Regular cardiac myocyte (primary cell): ENCODE data around the gene TMEM185B. TPM values are rescaled to one million over a fixed set of nuclear protein-coding genes. Genes with fewer than 3 reads are reported as not detected.

Source experiments
- total RNA-seq: library from RNA; depleted of rRNA; stranded (reverse); fragments of >200 nt; gene quantifications from 2 replicates; pipeline ENCODE4 v1.2.3, GENCODE V29; 2014

The TMEM185B gene
- 28.6 and 29.0 TPM in 2 replicates for total RNA-seq

GRCh38 chr2:120223034-120223912 is at the start of gene TMEM185B:
TMEM185B (minus strand) TSS chr2:120223400; CDS start chr2:120222976, 424 bp downstream.

GRCh38 chr2:120252225-120253020 is 29.2 kb upstream of the TMEM185B start, which contains the start of gene RALB:
RALB (plus strand) TSS chr2:120252852; CDS start chr2:120278665, 25,813 bp downstream.

Other genes with a start within 250 kb of the TMEM185B start
- 8.1 and 9.6 TPM in 2 replicates for gene EPB41L5, start 210.3 kb downstream of the TMEM185B start, total RNA-seq
- 55.5 and 94.9 TPM in 2 replicates for gene RALB, start 29.5 kb upstream of the TMEM185B start, total RNA-seq
- 0.85 TPM in 1 of 2 replicates, not detected in the other for gene INHBB, start 122.7 kb upstream of the TMEM185B start, total RNA-seq